NCI-H345 treated with DMSO at 0.1 percent for 48 hours (cell line): ENCODE data around the gene IFIT1.
A peak's percentile ranks its signal among the peaks of the same experiment; 100 is the strongest.
"Not testable (repeated sequence)": the region's sequence is repeated elsewhere in the genome, so short reads cannot be mapped to it uniquely, and the experiment has no call there.

Experiments
- DNase-seq: peaks from one replicate; lab custom pipeline; 2025; ENCODE audit not compliant: unreplicated experiment; lab: John Stamatoyannopoulos, UW

The IFIT1 gene

DNA sequence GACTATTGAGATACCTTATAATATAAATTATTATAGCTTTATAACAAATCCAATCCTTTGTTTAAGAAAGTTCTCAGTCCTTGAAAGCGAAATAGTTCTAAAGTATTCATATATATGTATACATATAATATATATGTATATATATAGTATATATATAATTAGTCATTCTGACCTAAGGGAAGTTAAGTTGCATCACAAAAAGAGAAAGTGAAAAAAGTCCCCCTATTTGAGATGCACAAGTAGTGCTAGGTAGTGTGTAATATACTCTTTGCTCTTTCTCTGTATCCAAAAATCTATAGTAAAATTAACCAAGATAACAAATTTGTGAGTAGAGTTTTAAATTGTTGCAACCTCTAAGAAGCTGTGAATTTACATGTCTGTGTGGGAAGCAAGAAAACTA is 27.9 kb upstream of the IFIT1 start:
- no peak for DNase-seq

DNA sequence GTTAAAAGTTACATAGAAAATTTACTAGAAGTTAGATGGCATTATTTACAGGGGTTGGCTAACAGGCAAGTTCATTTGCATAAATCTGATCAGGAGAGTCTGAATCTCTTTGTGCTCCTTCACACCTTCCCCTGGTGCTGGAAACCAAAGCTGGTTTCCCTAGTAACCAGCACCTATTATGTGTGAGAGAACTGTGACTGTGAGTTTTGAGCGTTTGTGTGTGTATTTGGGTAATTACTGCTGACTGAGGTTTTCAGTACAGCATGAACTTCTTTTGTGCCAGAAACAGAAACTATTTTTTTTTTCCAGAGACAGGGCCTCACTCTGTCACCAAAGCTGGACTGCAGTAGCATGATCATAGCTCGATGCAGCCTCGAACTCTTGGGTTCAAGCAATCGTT is 24.9 kb upstream of the IFIT1 start:
- no peak for DNase-seq

DNA sequence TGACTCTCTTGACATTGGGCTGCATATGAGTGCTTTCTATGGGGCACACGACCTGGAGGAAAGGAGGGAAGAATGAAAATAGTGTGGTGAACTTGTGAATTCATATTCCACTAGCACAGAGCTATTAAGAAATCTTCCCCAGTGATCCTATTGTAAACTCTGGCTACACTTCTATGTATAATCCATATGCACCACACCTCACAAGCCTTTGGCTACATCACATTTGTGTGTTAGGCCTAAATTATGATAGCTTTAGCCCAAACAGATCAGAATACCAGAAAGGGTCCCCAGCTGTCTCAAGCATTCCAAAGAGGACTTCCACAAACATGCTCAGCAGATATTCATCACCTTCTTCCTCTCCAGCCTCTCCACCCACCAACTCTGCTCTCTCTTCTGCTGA is 24.3 kb upstream of the IFIT1 start:
- no peak for DNase-seq

DNA sequence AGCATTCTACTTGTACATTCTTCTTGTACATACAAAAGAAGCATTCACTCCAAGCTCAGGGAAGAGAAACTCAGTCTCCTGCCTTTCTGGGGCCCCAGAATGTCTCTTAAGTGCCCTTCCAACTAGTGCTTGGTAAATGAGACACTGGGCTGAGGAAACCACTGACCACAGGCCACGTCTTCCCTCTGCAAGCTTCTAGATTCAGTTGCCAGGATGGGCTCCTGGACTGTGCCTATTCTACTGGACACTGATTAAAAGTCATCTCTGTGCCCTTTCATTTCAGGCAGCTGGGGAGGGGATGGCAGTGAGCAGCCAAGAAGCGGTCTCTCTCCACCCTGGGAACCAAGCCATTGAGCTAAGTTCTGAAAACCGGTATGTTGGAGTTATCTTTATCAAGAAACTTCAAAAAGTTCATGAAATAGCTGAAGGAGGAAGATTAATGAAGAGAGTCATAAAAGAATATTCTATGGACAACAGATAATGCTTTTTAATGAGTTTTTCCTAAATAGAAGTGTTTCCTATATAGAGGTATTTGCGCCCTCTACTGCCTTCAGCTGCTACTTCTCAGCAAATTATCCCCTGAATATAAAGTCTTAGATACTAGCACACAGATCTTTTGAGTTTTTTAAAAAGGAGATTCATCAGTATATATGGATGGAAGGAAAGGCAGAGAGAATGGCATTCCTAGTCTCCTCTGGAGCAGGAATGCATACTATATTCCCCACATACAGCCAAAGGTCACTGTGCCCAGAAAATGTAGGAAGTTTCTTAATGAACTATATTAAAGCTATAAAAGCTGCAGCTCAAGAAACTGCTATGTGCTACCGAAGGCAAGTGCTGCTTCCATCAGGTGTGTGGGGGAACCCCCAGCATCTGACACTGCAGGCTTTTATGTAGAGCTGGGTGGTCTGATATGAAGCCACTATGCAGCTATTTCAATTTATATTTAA is 23.0 kb upstream of the IFIT1 start:
- DNase-seq: no peak

DNA sequence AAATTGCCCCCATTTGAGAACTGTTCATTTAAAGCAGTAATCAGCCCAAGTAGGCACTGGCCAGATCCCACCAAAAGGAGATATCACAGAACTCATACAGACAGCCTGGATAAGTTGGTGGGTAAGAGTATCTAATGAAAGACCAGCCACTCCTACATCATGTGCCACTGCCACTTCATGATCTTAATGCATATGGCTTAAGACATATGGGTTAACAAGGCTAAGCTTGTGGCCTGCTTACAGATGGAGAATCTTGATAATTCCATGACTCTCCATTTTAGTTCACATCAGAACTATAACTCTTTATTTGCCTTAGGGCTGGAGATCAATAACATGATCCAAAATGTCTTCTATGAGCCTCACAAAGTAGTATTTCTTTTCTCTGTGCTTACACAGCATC is 21.3 kb upstream of the IFIT1 start:
- DNase-seq: no peak

DNA sequence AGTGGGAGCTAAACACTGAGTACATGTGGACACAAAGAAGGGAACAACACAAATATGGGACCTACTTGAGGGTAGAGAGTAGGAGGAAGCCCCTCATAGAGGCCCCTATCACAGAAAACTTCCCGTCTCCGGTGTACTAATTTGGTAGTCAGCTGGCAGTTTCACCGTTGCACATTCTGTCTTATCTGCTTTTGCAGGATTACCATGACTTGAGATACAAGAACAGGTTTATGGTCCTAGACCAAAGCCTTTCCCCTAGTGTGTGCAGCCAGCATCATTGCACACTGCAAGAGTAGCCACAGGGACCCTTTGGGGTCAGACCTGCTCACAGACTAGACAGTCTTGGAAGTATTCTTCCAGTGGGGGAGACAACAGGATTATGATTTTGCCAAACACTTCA is 20.4 kb upstream of the IFIT1 start:
- DNase-seq: no peak

DNA sequence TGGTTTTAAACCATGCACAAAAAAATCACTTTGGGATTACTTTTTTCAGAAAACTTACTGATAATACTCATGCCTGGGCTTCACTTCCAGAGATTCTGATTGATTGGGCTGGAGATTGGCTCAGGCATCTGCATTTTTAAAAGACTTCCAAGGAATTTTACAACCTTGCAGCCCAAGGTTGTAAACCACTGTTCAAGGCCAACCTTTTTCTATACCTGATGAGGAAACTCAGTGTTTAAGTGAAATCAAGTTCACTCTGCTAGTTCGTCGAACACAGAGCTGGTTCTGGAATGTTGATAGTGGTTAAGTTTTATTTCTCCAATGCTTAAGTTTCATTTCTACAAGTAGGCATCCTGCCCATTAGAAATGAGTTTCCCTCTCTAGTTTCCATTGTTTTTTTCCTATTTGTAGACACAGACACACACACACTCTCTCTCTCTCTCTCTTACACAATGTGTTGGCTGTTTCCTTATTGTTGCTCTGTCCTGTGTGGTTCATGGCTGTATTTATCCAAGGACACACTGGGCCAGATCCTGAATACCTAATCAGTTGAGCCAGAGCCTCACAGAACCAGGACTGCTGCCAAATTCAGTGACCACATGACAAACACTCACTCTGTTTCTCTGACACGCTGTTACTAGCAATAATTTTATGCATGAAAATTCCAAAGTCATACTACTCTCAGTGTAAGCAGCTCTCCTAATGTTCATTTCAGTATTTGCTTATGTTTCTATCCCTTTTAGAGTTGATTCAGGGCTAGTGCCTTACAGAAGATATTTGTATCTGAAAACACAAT is 18.3 kb upstream of the IFIT1 start:
- DNase-seq: no peak

DNA sequence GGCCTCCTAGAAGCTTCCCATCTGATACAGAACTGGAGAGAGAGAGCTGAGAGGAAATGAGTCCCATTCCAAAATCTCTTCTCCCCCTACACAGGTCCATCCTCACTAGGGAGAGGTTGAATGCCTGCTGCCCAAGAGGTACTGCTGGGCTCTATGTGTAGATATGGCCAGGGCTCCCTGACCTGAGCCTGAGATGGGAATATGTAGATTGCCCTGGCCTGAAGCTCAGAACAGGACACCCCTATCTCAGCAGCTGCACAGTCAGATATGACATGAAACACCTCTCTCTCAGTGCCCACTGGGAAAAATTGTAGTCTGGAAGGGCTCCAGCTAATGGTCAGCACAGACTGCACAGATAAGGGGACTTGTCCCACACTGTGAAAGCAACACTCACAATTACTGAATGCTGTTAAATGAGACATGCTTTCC is 17.7 kb upstream of the IFIT1 start:
- DNase-seq: no peak

DNA sequence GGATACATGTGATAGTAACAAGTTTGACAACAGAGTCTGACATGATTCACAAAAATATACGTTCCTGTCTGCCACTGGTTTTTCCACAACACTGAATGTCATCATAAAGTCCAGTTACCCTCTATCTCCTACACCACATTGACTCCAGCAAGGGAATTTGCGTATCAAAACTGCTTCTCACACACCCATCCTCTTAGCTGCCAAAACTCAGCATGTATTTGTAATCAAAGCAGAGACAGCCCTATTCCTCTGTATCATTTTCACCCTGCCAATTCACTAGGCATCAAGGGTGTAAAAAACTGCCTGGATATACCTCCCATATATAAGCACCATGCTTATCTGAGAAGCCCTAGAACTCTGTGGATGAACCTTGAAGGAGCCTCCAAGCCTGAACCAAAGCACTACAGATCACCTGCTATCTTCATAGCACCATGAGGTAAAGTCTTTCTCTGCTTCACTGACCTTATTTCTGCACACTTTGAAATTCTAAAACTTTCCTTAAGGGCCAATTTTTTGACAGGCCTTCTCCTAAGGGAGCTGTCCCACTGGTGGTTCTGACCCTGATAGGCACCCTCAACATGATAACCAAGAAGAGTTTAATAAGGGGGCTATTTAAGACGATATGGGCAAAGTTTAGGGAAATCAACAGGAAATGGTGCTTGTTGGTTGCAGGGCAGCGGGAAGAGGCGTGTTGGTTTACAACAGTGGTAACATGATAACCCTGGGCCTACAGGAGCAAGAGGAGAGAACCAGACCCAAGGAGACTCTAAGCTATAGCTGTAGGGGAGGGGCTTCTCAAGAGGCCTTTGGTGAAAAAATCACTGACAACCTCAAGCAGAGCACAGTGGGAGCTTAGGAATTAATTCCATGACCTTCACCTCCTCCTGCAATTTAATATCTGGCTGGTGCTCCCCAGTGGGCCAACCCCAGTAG is 14.5 kb upstream of the IFIT1 start, which contains the start of gene IFIT1B:
IFIT1B (plus strand) TSS at position 352 of the 933 bp plus-strand sequence; CDS start at position 432, 80 bp downstream.
- no peak for DNase-seq

DNA sequence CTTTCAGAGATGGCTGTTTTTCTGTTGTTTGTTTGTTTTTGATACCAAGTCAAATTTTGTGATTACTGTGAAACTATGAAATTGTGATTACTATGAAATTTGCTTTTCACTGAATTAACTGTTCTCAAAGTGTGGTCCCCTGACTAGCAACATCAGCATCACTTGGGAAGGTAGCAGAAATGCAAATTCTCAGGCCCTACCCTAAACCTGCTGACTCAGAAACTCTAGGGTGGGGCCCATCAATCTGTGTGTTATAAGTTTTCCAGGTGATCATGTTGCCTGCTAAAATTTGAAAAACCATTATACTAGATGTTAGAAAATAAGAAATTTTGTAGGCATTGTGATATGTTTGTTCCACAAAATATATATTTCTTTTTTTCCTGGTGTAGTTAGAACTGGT is 13.3 kb upstream of the IFIT1 start:
- DNase-seq: no peak

DNA sequence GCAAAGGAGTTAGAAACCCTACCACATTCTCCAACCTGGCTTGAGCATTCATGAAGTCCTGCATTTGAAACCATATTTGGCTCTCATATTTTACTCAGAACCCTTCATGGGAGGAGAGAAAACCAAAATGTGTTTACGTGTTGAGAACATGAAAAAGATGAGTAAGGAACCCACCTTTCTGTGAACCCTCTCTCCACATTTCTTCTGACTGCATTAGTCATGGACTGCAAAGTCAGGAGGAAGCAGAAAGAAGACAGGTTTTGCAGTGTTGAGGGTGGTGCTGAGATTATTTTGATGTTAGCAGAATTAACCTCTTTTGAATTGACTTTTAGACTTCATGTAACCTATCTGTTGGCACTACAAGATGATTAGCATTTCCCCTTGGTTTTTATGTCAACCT is 9.7 kb upstream of the IFIT1 start:
- no peak for DNase-seq

DNA sequence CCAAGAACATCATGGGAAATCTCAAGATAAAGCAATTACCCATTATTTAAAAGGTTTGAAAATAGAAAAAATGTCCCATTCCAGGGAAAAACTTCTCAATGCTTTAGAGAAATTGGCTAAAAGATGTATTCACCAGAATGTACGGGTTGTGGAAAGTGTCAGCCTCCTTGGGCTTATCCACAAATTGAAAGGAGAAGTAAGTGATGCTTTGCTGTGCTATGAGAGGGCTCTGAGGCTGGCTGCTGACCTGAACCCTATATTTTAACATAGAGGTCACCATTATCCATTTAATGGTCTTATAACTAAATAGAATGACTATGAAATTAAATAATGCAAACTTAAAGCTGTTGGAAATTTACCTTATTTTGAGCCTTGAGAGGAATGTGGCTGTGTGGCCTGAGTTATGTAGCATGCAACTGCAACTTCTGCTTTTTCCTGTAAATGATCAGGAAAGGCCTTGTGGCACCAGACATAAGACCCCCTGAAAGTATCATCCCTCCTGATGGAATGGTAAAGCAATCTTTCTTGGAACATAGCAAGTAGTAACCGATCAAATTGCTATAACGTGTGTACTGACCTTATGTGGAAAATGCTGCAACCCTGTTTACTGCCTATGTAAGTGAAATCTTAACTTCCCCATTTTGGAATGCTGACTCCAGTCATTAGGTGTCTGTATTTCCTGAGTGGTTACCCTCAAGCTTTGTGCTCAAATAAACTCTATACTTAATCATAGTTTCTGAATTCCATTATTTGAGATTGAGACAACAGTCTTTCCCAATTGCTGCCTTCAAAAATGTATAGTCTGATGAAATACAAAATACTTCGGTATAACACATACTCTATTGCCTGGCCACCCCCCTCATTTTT is 7.7 kb upstream of the IFIT1 start:
- no peak for DNase-seq

DNA sequence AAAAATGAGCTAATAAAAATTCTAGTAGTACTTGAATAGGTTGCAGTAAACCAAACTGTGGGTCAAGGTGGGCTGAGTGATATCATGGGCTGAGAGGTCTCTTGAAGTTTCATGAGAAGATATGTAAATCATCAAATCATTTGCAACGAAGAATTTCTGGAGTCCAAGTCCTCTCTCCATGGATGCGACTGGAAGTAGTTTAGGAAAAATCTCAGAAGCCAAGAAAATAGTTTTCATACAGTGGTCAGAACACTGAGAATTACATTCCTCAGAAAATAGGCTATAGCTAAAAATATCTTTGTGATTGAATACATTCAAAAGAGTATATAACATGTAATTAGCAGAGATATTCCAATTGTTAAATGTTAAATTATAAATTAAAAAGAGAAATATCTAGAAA is 3.6 kb upstream of the IFIT1 start:
- no peak for DNase-seq

DNA sequence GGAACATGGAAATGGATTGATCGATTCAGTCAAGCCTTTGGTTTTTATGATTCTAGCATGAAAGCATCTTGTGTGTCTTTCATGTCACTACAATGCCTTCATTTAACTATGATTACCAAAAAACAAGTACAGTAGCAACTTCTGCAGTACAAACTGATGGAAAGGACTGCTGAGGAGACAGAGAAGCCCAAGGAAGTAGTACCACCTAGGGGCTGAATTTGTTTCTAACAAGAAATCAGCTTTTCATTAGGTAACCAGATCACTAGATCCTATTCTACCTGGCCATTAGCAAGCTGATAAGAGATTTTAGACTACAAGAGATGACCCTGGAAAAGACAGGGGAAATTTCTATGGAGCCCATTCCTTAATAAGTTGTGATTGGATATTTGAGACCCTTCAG is 3.2 kb upstream of the IFIT1 start:
- DNase-seq: no peak

DNA sequence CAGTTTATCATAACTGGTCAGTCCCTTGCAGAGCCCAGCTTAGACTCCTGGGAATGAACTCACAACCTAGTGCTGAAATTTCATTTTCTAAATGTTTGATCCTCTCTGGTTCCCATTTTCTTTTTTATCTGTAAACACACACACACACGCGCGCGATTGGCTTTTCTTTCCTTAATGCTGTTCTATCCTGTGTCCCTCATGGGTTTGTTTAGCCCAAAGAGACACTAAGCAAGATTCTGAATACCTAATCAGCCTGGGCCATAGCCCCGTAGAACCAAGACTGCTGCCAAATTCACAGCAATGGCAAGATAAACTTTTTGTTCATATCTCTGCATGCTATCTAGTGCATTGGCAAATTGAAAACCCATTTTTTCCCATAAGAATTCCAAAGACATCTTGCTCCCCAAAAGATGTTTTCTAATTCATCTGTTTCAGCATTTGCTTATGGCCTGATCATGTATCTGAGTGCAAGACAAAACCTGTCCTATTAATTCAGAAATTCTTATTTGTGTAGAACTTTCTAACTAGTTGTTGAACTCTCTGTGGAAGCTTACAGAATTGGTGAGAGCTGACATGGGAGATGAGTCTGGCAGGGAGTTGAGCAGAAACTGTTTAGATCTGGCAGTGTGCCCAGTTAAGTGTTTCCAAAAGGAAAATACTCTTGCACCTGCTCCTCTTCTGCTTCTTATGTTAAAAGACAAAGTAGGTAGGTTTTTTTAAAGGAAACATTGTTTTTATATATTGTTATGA is 1.8 kb upstream of the IFIT1 start:
- DNase-seq: peak; percentile 44

DNA sequence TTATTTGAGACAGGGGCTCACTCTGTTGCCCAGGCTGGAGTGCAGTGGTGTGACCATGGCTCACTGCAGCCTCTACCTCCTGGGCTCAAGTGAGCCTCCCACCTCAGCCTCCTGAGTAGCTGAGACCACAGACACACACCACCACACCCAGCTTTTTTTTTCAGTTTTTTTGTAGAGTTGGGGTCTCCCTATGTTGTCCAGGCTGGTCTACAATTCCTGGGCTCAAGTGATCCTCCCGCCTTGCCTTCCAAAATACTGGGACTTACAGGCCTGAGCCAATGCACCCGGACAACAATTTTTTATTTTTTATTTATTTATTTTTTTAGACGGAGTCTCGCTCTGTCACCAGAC is 1.2 kb upstream of the IFIT1 start:
- DNase-seq: not testable (repeated sequence)

DNA sequence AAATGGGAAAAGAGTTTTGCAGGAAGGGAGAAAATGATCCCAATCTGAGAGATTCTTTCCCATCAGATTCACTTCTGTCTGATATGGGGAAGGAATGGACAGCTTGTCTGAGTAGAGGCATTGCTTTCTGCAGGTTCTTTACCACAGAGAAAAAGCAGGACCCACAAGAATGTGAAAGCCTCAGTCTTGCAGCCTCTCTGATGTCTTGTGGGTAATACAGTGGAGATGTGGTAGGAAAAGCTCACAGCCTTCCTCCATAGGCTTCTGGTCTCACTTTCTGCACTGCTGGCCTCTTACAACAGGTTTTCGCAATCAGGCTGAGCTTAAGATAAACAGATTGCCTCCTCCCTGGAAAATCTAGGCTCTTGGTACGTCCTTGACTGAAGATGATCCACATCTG is 551 bp downstream of the IFIT1 start:
- DNase-seq: no peak

DNA sequence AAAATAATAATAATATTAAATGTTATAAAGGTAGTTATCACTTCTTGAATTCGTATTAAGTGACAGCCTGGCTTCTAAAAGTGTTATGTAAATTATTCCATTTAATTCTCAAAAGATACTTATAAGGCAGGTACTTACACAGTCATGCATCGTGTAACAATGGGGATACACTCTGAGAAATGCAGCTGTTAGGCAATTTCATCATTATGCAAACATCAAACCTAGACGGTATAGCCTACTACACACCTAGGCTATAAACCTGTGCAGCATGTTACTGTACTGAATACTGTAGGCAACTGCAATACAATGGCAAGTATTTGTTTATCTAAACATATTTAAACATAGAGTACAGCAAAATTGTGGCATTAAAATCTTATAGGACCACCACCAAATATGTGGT is 1.5 kb downstream of the IFIT1 start:
- no peak for DNase-seq

DNA sequence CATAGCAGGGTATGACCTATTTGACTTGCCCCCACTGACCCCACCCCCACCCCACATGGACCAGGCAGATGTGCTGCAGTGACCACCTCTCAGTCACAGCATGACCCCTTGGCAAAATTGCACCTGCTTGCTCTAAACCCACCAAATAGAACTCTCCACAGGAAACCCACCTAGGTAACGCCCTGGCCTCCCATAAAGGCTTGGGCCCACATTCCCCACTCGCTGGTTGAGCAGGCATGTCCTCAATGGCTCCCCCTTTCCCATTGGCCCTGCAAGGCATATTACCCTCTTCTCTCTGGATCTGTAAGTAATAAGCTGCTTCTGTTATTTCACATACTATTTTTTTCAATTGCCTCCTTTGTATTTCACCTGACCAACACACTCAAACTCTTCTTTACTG is 2.7 kb downstream of the IFIT1 start:
- DNase-seq: no peak
